ENCODE results near the gene STAC2.

DNA sequence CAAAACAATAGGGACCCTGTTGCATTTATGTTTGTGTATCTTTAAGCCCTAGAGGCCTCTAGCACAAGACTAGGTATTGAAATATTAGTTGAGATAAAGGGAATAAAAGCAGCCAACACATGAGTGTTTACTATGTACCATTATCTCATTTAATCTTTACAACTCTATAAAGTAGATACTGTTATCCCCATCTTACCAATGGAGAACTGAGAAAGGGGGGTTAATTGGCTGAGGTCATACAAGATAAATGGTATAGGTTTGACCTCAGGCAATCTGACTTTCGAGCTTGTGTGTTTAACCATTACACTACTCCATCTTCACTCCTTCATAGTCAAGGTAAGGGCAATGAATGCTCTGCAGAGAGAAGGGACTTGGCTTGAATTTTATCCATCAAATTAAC lies 26.3 kb upstream of the STAC2 start:
- TF ChIP-seq POLR2A (IDR thresholded peaks at IDR 0.05): no peak
- TF ChIP-seq, protein P1, sequence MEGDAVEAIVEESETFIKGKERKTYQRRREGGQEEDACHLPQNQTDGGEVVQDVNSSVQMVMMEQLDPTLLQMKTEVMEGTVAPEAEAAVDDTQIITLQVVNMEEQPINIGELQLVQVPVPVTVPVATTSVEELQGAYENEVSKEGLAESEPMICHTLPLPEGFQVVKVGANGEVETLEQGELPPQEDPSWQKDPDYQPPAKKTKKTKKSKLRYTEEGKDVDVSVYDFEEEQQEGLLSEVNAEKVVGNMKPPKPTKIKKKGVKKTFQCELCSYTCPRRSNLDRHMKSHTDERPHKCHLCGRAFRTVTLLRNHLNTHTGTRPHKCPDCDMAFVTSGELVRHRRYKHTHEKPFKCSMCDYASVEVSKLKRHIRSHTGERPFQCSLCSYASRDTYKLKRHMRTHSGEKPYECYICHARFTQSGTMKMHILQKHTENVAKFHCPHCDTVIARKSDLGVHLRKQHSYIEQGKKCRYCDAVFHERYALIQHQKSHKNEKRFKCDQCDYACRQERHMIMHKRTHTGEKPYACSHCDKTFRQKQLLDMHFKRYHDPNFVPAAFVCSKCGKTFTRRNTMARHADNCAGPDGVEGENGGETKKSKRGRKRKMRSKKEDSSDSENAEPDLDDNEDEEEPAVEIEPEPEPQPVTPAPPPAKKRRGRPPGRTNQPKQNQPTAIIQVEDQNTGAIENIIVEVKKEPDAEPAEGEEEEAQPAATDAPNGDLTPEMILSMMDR (IDR thresholded peaks at IDR 0.05): no peak

Measured in vagina (tissue), 2 donors.